GM12801 (cell line): ENCODE measurements around the gene CHSY1.

Experiments used
- CTCF ChIP-seq: IDR thresholded peaks from one replicate; pipeline ENCODE4 v1.5.1; 2011; ENCODE audit warnings: control low read depth; ENCODE audit not compliant: insufficient read length; ENCODE audit errors: extremely low read depth

The CHSY1 gene

GRCh38 chr15:101185770-101186169 lies 66.1 kb downstream of the CHSY1 start:
- no peak for TF ChIP-seq CTCF

DNA sequence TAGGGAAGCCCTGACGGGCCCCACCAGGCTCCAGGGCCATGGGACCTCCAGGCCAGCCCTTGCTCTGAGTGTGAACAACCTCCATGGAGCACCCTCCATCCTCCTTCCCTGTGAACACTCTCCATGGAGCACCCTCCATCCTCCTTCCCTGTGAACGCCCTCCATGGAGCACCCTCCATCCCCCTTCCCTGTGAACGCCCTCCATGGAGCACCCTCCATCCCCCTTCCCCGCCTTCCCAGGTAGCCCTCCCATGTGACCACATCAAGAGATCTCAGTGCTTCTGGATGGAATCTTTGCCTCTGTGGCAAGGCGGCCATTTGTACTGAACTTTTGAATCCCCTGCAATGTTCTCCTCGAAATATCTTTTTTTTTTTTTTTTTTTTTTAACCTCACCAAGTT lies 66.5 kb downstream of the CHSY1 start:
- TF ChIP-seq CTCF = no peak

GRCh38 chr15:101184830-101185229 lies 67.0 kb downstream of the CHSY1 start:
- no peak for TF ChIP-seq CTCF

GRCh38 chr15:101183931-101184305 lies 67.9 kb downstream of the CHSY1 start:
- TF ChIP-seq CTCF = no peak

DNA sequence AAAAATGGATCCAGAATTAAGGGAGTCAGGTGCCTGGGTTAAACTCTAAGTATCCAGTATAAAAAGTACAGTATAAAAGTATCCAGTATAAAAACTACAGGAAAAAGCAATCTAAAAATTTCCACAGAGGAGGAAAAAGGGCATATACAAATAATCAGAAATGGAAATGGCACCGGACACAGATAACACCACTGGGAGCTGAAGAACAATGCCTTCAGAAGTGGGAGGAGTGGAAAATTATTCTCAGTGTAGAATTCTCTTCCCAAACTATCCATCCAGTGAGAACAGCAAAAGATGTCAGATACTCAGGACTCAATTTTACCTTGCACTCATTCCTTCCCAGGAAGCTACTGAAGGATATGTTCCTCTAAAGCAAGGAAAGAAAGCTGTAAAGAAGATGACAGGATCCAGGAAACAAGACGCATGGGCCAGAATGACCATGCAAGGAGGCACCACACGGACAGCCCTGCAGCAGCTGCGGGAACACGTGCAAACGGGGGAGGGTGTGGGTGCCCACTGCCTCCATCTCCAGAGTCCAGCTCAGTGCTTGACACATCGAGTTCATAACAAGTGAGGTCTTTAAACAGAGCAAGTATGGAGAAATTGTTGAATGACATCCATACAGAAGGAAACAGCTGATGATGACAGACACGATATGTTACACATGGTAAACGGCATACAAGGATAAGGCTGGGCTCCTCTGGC lies 68.5 kb downstream of the CHSY1 start:
- no peak for TF ChIP-seq CTCF

DNA sequence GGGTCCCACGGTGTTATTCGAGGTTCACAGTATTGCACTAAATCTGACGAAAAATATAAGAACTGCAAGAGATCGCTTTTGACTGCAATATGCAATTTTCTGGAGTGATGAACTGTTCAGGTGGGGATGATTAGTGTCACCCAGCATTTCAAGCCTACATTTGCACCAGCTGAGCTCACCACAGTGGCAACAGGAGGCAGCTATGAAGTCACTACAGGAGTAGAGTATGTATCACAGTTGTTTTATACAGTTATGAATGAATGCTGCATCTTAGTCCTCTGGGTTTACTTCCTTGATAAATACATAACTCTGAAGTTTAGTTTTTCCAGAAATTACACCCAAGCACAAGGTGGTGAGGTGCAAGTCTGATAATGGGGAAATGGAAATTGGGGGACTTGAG lies 69.6 kb downstream of the CHSY1 start:
- no peak for TF ChIP-seq CTCF

DNA sequence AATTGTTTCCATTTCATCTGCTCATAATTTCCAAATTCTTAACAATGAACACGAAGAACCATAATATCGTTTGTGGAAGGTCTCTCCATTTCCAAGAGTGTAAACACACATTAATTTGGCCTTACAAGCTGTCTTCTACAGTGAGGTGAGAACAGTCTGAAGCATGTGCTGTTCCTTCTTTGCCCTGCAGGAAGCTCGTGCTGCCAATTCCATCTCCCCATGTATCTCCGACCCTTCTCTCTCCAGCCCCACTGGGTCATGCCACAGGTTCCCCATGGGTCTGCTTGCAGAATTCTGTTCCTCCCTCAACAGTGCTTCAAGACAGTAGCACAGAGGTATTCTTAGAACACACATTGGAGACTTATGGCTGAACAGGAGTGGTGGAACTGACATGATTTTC lies 70.5 kb downstream of the CHSY1 start:
- no peak for TF ChIP-seq CTCF
